Measurements from ENCODE around the gene SLC25A24. TPM values are rescaled to one million over a fixed set of nuclear protein-coding genes. Genes with fewer than 3 reads are reported as not detected.

Gene SLC25A24
- polyA plus RNA-seq, 1 experiment: 50.5 TPM

DNA sequence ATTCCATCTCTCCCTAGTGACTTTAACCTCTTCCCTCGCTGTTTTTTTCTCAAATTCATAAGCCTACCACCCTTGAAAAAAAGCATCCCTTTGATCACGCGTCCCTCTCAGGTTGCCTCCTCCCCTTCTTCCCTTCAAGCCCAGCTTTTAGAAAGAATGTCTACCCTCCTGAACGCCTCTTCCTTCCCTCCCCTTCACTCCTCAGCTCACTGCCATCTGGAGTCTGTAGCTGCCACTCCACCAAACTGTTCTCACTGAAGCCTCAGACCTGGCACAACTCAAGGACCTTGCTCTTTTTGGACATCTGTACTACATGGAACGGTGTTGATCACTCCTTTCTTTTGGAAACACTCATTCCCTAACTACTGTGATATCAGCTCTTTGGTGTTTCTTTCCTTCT is 80.6 kb downstream of the SLC25A24 start:
- DNase-seq (ENCODE audit: low read depth, low spot score): no peak
- POLR2A ChIA-PET: no interaction called here
- Histone ChIP-seq H3K9me3 (ENCODE audit: control insufficient read depth, insufficient read depth, low read length) (no peaks in the 10 kb centered on the region; the same call in 1 of the 2 replicates), H3K4me3 (ENCODE audit: low read depth, low read length) (no peak overlapping the region), H3K27me3 (ENCODE audit: control insufficient read depth, insufficient read depth, low read length) (peaks cover 7% of the 10 kb centered on the region), H3K27ac (ENCODE audit: low read depth, low read length) (no peak overlapping the region)
- TF ChIP-seq, protein P1, sequence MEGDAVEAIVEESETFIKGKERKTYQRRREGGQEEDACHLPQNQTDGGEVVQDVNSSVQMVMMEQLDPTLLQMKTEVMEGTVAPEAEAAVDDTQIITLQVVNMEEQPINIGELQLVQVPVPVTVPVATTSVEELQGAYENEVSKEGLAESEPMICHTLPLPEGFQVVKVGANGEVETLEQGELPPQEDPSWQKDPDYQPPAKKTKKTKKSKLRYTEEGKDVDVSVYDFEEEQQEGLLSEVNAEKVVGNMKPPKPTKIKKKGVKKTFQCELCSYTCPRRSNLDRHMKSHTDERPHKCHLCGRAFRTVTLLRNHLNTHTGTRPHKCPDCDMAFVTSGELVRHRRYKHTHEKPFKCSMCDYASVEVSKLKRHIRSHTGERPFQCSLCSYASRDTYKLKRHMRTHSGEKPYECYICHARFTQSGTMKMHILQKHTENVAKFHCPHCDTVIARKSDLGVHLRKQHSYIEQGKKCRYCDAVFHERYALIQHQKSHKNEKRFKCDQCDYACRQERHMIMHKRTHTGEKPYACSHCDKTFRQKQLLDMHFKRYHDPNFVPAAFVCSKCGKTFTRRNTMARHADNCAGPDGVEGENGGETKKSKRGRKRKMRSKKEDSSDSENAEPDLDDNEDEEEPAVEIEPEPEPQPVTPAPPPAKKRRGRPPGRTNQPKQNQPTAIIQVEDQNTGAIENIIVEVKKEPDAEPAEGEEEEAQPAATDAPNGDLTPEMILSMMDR (IDR thresholded peaks at IDR 0.05; ENCODE audit: low read depth, low read length): no peak
- CTCF ChIA-PET: interaction anchor here (0.5 to 4.3 kb wide), 2 partner anchors 8 to 338 kb away, joined by 4 to 47 read pairs; no protein-coding TSS in a partner anchor

DNA sequence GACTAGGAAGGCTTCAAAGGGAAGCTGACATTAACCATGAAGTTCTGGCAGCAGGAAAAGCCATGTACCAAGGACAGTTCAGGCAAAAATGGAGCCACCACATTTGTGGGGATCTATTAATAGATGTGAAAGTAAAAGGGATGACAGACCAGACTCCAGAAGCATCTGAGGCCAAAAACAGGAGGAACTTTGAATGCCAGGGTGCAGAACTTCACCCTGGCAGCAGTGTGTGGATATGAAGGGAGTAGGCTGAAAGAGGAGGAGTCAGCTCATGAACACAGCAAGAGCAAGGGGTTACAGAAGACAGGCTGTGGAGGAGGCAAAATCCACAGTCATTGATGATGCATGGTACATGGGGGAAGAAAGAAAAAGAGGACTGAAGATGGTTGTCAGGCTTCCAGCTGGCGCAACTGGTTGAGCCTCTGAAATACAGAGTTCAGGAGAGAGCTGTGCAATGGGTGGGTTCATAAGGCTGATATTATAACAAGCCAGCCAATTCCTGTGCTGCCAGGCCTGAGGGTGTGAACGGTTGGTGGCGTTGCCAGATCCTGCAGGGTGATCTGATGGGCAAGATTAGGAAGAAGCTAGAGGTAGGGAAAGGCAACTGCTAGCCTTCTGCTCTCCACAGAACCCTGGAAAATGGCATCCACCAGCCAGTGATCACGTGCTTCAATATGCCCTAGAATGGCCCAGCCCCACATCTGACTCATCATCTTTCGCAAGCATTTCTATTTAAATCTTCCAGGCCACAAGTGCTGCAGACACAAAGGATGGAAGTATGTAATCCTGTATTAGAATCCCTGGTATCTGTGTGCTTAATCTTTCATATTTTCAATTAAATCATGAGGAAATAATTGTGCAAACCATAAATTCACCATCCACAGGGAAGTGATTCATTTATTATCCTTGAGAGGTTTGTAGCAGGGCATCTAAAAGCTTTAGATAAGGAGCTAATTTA is 81.9 kb downstream of the SLC25A24 start:
- no peak overlapping the region for H3K4me3 ChIP-seq (ENCODE audit: low read depth, low read length)

DNA sequence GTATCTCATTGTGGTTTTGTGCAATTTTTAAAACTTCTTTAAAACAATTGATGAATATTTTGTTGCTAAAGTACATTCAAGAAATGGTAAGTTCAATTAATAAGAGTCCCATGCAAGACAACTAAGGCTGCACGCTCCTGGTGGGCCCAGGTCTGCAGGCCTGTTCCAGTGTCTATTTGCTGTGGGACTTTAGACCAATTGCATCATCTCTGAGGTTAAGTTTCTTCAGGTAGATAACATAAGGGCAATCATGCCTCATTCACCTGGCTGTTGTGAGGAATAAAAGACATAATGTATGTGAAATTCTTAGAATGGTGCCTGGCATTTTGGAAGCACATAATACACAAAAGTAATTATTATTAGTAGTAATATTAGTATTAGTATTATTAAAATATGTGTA is 82.9 kb downstream of the SLC25A24 start:
- TF ChIP-seq, protein P1 (IDR thresholded peaks at IDR 0.05; ENCODE audit: low read depth, low read length): no peak
- Histone ChIP-seq H3K9me3 (ENCODE audit: control insufficient read depth, insufficient read depth, low read length) (no peaks in the 10 kb centered on the region; the same call in 1 of the 2 replicates), H3K27me3 (ENCODE audit: control insufficient read depth, insufficient read depth, low read length) (peaks cover 7% of the 10 kb centered on the region), H3K27ac (ENCODE audit: low read depth, low read length) (no peak overlapping the region), H3K4me3 (ENCODE audit: low read depth, low read length) (no peak overlapping the region)
- no peak for DNase-seq (ENCODE audit: low read depth, low spot score)
- ChIA-PET CTCF (interaction anchor here (0.6 to 4.3 kb wide), 3 partner anchors 8 to 336 kb away, joined by 3 to 47 read pairs (median 3); no protein-coding TSS in a partner anchor), POLR2A (no interaction called here)

More for the DNA sequence above, 81.9 kb downstream of the SLC25A24 start:
- DNase-seq (ENCODE audit: low read depth, low spot score): no peak
- TF ChIP-seq, protein P1 (IDR thresholded peaks at IDR 0.05; ENCODE audit: low read depth, low read length): no peak
- no peak overlapping the region for H3K27ac ChIP-seq (ENCODE audit: low read depth, low read length)
- peaks cover 7% of the 10 kb centered on the region for H3K27me3 ChIP-seq (ENCODE audit: control insufficient read depth, insufficient read depth, low read length)
- ChIA-PET POLR2A (no interaction called here), CTCF (interaction anchor here (0.6 to 4.3 kb wide), 3 partner anchors 7 to 337 kb away, joined by 3 to 47 read pairs (median 7); no protein-coding TSS in a partner anchor)
- no peaks in the 10 kb centered on the region; the same call in 1 of the 2 replicates for H3K9me3 ChIP-seq (ENCODE audit: control insufficient read depth, insufficient read depth, low read length)

DNA sequence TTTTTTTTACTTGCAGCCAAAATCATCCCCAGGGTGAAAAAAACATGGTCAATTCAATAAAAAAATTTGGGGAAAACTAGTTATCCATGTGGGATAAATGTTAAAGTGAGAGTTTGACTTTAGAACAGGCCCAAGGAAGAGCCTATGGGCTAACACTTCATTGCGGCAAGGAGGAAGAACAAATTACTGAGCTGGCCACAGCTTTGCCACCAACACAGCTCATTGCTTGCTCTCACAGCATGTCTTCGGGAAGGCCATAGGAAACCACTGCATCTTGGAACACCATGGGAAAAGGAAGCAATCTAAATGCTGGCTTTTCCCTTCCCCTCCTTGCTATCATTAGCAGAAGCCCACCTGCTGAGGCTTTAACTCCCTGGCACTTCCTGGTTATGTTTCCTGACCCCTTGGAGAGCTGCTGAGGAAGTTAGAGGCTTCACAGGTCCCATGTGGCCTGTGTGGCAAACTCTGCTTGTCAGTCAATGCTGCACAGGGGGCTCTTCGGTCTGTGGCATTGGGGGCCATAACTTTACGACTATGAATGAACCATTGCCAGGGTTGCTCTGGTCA is 86.0 kb downstream of the SLC25A24 start:
- ChIA-PET POLR2A (no interaction called here), CTCF (interaction anchor here (0.7 to 1.7 kb wide), 2 partner anchors 10 to 13 kb away, joined by 4 to 7 read pairs; no protein-coding TSS in a partner anchor)
- DNase-seq (ENCODE audit: low read depth, low spot score): no peak
- Histone ChIP-seq H3K9me3 (ENCODE audit: control insufficient read depth, insufficient read depth, low read length) (no peaks in the 10 kb centered on the region), H3K27ac (ENCODE audit: low read depth, low read length) (no peak overlapping the region), H3K4me3 (ENCODE audit: low read depth, low read length) (no peak overlapping the region), H3K27me3 (ENCODE audit: control insufficient read depth, insufficient read depth, low read length) (no peaks in the 10 kb centered on the region)
- TF ChIP-seq, protein P1 (IDR thresholded peaks at IDR 0.05; ENCODE audit: low read depth, low read length): no peak

Measured in AG04450 (cell line).